ENCODE data around the gene PLCB3.

PLCB3 gene

GRCh38 chr11:64268025-64268892 lies 16.9 kb downstream of the PLCB3 start:
- peak; percentile 25 for DNase-seq

DNA sequence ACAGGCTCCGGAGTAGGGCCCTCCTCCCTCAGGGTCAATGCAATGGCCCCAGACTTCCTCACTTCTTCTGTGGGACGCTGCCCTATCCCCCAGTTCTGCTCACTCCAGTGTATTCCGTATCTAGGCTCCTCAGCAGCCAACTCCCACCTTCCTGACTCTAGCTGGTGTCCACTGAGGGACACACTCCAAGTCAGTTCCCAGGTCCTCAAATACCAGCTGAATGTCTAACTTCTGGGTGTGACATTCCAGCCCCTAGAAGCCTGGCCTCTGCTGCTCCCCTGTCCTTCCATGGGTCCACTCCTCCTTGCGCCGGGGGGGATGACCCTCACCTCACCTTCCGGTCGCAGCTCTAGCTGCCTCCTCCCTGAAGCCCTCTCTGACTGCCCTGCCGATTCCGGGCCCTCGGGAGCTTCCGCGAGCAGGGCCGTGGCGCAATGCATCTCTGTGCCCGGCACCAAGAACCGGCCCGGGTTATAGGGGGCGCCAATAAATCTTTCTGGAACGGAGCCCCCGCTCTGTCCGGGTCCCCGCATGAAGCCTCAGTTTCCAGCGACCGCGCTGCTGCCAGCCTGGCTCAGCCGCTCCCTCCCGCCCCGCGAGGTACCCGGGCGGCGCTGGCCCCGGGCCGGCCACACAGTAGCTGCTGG lies 17.7 kb downstream of the PLCB3 start:
- no peak for DNase-seq

DNA sequence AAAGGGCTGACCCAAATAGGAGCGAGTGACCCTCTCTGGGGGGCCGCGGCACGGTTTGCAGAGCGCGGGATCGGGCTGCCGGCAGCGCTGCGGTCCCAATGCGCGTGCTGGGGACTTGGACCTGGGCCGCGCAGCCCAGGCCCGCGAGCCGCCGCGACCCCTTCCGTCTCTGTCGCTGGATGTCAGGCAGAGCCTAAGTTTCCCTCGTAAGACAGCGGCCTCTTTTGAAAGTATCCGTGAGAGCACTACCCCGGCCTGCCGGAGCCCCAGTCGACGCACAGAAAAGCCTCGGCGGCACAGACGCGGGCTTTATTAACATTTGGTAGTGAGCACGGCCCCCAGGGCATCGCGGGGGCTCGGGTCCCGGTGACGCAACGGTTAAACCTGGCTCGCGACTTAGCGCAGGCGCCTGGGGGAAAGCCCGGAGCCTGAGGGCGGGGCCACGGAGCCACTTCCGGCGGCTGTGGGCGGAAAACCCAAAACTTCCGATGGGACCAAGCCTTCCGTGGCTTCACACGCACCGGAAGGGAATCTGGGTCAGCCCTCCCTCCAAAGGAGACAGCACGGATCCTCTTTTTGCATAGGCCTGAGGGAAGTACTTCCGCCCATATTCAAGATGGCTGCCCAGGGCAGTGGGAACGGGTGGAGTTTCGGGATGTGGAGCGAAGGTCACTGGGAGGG lies 18.4 kb downstream of the PLCB3 start:
- peak; percentile 99 for DNase-seq

DNA sequence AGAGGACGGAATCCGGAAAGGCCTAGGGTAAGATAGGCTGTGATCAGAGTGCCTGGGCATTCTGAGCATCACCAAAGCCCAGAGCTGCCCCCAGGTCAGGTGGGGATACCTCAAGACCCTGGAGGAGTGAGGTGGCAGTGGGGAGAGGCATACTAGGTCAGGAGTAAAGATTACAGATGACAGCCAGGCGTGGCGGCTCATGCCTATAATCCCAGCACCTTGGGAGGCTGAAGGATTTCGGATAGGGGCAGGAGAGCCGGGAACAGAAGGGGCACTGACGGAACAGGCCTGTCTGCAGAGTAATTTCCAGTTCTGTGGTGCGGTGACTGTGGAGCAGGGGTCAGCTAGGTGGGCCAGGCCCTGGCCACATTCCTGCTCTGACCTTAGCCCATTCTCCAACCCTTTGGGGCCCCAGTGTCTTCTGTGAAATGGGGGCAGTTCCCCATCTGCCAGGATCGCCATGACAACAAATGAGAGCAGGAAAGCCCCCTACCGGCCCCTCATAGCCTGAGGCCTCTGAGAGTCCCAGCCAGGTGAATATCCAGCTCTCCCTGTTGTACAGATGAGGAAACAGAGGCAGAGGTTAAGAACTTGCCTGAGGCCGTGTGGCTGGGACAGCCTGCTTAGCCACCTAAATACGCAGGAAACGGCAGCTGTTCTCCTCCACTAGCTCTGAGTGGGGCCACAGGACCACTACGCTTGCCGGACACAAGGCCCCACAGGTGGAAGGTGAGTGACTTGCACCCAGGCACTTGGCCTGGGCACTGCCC lies 23.9 kb downstream of the PLCB3 start:
- DNase-seq, result no peak

- no peak for DNase-seq
Measured at GRCh38 chr11:64275841-64276240, 24.5 kb downstream of the PLCB3 start.

- DNase-seq, result no peak
Measured at GRCh38 chr11:64276653-64277431, 25.5 kb downstream of the PLCB3 start.

DNA sequence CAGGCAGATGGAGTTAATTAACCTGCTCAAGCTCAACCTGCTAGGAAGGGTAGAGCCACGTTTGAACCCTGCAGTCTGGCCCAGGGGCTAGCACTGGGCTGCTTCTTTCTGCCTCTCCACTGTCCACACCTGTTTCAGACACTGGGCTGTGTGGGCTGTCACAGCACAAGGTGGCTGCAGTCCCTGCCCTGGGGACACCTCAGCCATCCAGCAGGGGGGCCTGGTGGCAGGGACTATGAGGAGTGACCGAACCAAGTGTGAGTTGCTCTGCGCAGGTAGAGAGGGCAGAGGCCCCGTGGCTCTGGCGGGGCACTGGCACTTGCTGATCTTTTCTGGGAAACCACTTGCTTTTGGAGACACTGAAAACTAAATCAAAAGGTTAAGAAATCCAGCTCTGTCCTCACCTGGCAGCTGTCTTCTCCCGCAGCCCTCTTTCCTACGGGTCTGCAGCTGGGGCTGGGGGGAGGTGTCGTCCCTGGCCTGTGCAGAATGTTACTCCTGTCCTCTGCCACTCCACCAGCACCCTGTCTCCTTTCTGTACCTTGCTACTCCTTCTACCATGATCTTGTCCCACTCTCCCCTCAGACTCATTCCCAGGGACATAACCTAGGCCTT lies 27.4 kb downstream of the PLCB3 start:
- DNase-seq, result no peak

DNA sequence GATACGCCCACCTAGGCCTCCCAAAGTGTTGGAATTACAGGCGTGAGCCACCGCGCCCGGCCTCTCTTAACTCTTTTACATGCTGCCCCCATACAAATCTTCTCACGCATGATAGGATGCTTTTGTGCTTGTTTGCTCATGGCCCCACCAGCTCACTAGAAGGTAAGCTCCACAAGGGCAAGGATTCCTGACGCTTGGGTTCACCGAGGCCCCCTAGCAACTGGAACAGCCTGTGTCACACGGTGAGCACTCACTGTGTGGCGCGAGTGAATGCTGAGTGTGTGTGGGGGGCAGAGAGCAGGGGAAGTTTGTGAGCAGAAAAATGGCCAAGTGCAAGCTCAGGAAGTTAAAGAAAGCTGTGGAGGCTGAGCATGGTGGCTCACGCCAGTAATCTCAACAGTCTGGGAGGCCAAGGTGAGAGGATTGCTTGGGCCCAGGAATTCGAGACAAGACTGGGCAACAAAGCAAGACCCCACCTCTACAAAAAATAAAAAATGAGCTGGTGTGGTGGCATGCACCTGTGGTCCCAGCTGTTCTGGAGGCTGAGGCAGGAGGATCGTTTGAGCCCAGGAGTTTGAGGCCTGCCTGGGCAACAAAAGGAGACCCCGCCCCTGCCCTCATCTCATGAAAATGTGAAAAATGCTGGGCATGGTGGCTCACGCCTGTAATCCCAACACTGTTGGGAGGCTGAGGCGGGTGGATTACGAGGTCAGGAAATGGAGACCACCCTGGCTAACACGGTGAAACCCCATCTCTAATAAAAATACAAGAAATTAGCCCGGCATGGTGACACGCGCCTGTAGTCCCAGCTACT lies 30.8 kb downstream of the PLCB3 start:
- DNase-seq, result no peak

DNA sequence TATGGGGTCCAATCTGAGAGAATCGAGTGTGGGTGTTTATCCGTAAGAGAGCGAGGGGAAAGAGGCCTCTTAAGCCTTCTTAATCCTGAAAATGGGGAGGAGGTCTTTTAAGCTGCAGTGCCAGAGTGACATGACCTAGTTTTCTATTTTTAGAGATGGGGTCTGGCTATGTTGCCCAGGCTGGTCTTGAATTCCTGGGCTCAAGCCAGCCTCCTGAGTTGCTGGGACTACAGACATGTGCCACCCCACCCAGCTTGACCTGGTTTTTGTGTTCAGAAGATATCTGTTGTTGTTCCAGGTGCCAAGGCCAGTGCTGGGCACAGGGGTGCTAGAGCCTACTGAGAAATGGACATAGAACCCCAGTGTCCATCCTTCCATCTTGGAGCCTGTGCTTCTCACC lies 31.8 kb downstream of the PLCB3 start:
- DNase-seq, result no peak

GRCh38 chr11:64284048-64284961 lies 33.0 kb downstream of the PLCB3 start, which contains the start of gene BAD:
Gene BAD (minus strand): TSS chr11:64284665. CDS start chr11:64284368, 297 bp downstream.
- peak; percentile 86 for DNase-seq

- peak; percentile 57 for DNase-seq
Measured at GRCh38 chr11:64284962-64285884, 33.9 kb downstream of the PLCB3 start, which contains the start of gene GPR137. Gene GPR137 (plus strand): TSS chr11:64285848. CDS start chr11:64286525, 677 bp downstream.

- DNase-seq, result no peak
Measured at GRCh38 chr11:64285885-64286800, 34.8 kb downstream of the PLCB3 start.

DNA sequence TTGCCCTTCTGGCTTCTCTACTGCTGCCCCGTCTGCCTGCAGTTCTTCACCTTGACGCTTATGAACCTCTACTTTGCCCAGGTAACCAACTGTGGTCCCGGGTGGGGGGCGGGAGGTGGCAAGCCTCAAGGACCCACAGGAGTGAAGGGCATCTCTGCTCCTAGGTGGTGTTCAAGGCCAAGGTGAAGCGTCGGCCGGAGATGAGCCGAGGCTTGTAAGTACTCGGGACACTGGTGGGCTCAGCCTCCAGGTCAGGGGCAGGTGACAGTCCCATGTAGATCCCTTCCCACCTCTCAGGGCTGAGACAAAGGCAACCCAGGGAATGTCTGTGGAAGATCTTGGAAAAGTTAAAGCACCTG lies 35.5 kb downstream of the PLCB3 start:
- no peak for DNase-seq

DNA sequence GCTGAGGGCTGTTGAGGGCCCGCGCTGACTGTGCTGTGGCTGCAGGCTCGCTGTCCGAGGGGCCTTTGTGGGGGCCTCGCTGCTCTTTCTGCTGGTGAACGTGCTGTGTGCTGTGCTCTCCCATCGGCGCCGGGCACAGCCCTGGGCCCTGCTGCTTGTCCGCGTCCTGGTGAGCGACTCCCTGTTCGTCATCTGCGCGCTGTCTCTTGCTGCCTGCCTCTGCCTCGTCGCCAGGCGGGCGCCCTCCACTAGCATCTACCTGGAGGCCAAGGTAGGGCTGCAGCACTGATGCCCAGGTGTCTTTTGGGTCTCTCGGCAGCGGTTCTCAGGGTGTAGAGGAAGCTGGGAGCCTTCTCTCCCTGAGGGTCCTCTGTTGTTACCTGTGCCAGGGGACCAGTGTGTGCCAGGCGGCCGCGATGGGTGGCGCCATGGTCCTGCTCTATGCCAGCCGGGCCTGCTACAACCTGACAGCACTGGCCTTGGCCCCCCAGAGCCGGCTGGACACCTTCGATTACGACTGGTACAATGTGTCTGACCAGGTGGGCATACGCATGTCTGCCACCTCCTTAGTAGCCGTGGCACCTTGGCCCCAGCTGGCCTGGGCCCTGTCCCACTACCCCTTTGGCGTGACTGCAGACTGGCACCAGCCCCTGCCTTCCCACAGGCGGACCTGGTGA lies 36.5 kb downstream of the PLCB3 start:
- DNase-seq, result no peak

GRCh38 chr11:64288353-64288750 lies 37.0 kb downstream of the PLCB3 start:
- no peak for DNase-seq

DNA sequence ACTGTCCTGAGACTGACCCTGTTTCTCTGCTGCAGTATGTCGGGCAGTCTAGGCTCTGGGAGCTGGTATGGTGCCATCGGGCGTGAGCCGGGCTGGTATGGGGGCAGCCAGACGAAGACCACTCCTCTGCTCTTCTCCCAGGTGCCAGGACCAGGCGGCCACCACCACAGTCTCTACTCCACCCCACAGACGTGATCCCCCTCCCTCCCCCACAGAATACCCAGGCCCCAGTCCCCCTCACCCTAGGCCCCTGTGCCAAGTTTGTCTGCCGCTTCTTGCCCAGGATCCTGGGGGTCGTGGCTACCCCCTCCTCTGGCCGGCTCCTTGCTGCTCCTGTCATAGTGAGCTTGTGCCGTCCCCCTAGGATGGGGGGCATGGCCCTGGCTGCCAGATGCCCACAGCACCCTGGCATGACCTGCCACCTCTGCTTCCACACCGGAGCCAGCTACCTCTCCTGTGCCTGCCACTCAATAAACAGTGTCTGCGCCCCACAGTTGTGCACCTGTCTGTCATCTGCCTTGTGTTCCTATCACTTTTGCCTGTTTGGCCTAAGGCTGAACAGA lies 37.8 kb downstream of the PLCB3 start:
- DNase-seq, result no peak

Data from NCI-H446 treated with DMSO at 0.1 percent for 48 hours (cell line).